ENCODE results near the gene TRIP12. TPM values are rescaled to one million over a fixed set of nuclear protein-coding genes. Genes with fewer than 3 reads are reported as not detected.

The TRIP12 gene
- total and polyA plus RNA-seq, 4 experiments from 2014 or later: 14.5 to 224 (median 135) TPM

DNA sequence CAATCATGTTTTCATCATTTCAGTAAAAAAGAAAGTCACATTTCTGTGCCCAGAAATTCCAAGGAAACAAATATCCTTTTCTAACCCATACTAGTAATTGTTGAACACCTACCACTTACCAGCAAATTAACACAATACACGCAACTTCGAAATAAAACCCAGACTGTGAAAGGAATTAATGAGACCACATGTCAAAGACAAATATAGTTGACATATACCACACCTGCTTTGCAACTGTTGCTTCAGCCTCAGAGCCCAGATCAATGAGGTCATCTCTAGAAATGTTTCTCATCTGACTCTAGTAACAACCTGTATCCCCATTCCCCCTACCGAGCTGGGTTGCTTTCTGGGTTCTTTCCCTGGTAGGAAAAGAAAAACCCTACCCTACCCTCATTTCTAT lies 52.6 kb downstream of the TRIP12 start:
- no peaks in the 10 kb centered on the region for H3K36me3 ChIP-seq (ENCODE audit: insufficient read depth, low read length)
- CTCF ChIA-PET (ENCODE audit: partially characterized antibody): no interaction called here
- peaks cover 43 to 45% of the 10 kb centered on the region in 2 donors for H3K36me3 Mint-ChIP-seq

DNA sequence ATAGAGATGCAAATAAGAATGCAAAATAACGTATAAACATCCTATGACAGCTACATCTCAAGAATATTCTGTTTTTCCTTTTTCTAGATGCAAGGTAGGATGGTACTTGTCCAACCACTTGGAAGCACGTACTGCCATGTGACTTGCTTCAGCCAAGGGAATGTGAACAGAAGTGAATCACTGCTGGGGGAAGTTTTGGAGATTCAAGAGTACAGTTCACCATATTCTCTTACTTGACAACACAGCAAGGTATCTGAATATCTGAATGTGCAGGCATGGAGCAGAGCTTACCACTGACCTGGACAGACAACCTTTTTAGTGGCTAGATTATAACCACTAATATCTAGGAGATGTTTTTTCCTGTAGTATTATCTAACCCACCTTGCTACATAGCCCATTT lies 53.0 kb downstream of the TRIP12 start:
- intact Hi-C loops (cut with micrococcal nuclease): no loop called here
- no peak for DNase-seq

More for the DNA sequence above, 52.6 kb downstream of the TRIP12 start:
- Histone ChIP-seq H3K9me3 (ENCODE audit: control insufficient read depth in 1 of 2, low read length in 2 of 2) (no peaks in the 10 kb centered on the region), H3K4me1 (ENCODE audit: insufficient read depth, low read length) (peaks cover 58% of the 10 kb centered on the region), H3K27ac (ENCODE audit: low read depth, low read length) (no peak overlapping the region), H3K4me3 (ENCODE audit: low read length in 2 of 2) (no peak overlapping the region), H3K27me3 (ENCODE audit: insufficient read depth, low read length) (no peaks in the 10 kb centered on the region)
- Mint-ChIP-seq H3K4me1 (peaks cover 46 to 73% (median 57%) of the 10 kb centered on the region in 4 donors), H3K27ac (peak overlapping the region in 4 of 7 donors; percentile 10 to 60 (median 12)), H3K4me3 (peak overlapping the region in 1 of 8 donors; percentile 0), H3K9me3 (no peaks in the 10 kb centered on the region), H3K27me3 (no peaks in the 10 kb centered on the region)
- no peak for DNase-seq
- POLR2A ChIA-PET (ENCODE audit: partially characterized antibody): interaction anchor here (1.5 kb wide), 1 partner anchor 15 kb away, joined by 3 read pairs; no protein-coding TSS in a partner anchor
- intact Hi-C loops (cut with micrococcal nuclease): no loop called here

GRCh38 chr2:229865033-229865432 lies 56.8 kb downstream of the TRIP12 start:
- ChIA-PET POLR2A (ENCODE audit: partially characterized antibody) (interaction anchor here (1.0 to 1.7 kb wide), 2 partner anchors 8 to 56 kb away, joined by 4 to 11 read pairs; partner anchors contain the start of genes FBXO36 and TRIP12), CTCF (ENCODE audit: partially characterized antibody) (interaction anchor here (0.8 to 3.9 kb wide), 5 partner anchors 9 to 64 kb away, joined by 3 to 13 read pairs (median 7); no protein-coding TSS in a partner anchor)
- H3K4me3 Mint-ChIP-seq: no peak overlapping the region
- Histone ChIP-seq H3K4me3 (ENCODE audit: low read length in 2 of 2) (no peak overlapping the region), H3K36me3 (ENCODE audit: insufficient read depth, low read length) (no peaks in the 10 kb centered on the region), H3K27ac (ENCODE audit: low read depth, low read length) (no peak overlapping the region), H3K4me1 (ENCODE audit: insufficient read depth, low read length) (peaks cover 42% of the 10 kb centered on the region), H3K27me3 (ENCODE audit: insufficient read depth, low read length) (no peaks in the 10 kb centered on the region), H3K9me3 (ENCODE audit: control insufficient read depth in 1 of 2, low read length in 2 of 2) (no peaks in the 10 kb centered on the region)
- peak overlapping the region in 4 of 7 donors; percentile 18 to 61 (median 28) for H3K27ac Mint-ChIP-seq
- H3K36me3 Mint-ChIP-seq: peaks cover 23 to 29% of the 10 kb centered on the region in 2 donors
- DNase-seq: no peak
- H3K27me3 Mint-ChIP-seq: no peaks in the 10 kb centered on the region
- peaks cover 41 to 66% (median 51%) of the 10 kb centered on the region in 4 donors for H3K4me1 Mint-ChIP-seq
- H3K9me3 Mint-ChIP-seq: no peaks in the 10 kb centered on the region
- intact Hi-C loops (cut with micrococcal nuclease): no loop called here

More for the DNA sequence above, 53.0 kb downstream of the TRIP12 start:
- Mint-ChIP-seq H3K4me1 (peaks cover 48 to 72% (median 56%) of the 10 kb centered on the region in 4 donors), H3K27me3 (no peaks in the 10 kb centered on the region), H3K36me3 (peaks cover 42 to 45% of the 10 kb centered on the region in 2 donors), H3K4me3 (no peak overlapping the region), H3K27ac (peak overlapping the region in 4 of 7 donors; percentile 10 to 85 (median 67)), H3K9me3 (no peaks in the 10 kb centered on the region)
- Histone ChIP-seq H3K36me3 (ENCODE audit: insufficient read depth, low read length) (no peaks in the 10 kb centered on the region), H3K4me1 (ENCODE audit: insufficient read depth, low read length) (peaks cover 55% of the 10 kb centered on the region), H3K27ac (ENCODE audit: low read depth, low read length) (no peak overlapping the region), H3K4me3 (ENCODE audit: low read length in 2 of 2) (no peak overlapping the region), H3K27me3 (ENCODE audit: insufficient read depth, low read length) (no peaks in the 10 kb centered on the region), H3K9me3 (ENCODE audit: control insufficient read depth in 1 of 2, low read length in 2 of 2) (no peaks in the 10 kb centered on the region)
- ChIA-PET POLR2A (ENCODE audit: partially characterized antibody) (interaction anchor here (1.5 kb wide), 1 partner anchor 14 kb away, joined by 3 read pairs; no protein-coding TSS in a partner anchor), CTCF (ENCODE audit: partially characterized antibody) (interaction anchor here (1.3 kb wide), 1 partner anchor 67 kb away, joined by 3 read pairs; no protein-coding TSS in a partner anchor)

GRCh38 chr2:229861431-229861830 lies 60.4 kb downstream of the TRIP12 start:
- H3K4me3 Mint-ChIP-seq: no peak overlapping the region
- peaks cover 0 to 1% (median 0%) of the 10 kb centered on the region in 8 donors for H3K9me3 Mint-ChIP-seq
- Histone ChIP-seq H3K4me1 (ENCODE audit: insufficient read depth, low read length) (peaks cover 14% of the 10 kb centered on the region), H3K27me3 (ENCODE audit: insufficient read depth, low read length) (no peaks in the 10 kb centered on the region), H3K27ac (ENCODE audit: low read depth, low read length) (no peak overlapping the region), H3K9me3 (ENCODE audit: control insufficient read depth in 1 of 2, low read length in 2 of 2) (no peaks in the 10 kb centered on the region), H3K4me3 (ENCODE audit: low read length in 2 of 2) (no peak overlapping the region), H3K36me3 (ENCODE audit: insufficient read depth, low read length) (peaks cover 9% of the 10 kb centered on the region)
- no peaks in the 10 kb centered on the region for H3K27me3 Mint-ChIP-seq
- H3K4me1 Mint-ChIP-seq: peaks cover 25 to 56% (median 41%) of the 10 kb centered on the region in 4 donors
- CTCF ChIA-PET (ENCODE audit: partially characterized antibody): no interaction called here
- peaks cover 28 to 41% of the 10 kb centered on the region in 2 donors for H3K36me3 Mint-ChIP-seq
- peak overlapping the region in 5 of 7 donors; percentile 8 to 52 (median 35) for H3K27ac Mint-ChIP-seq
- DNase-seq: no peak
- POLR2A ChIA-PET (ENCODE audit: partially characterized antibody): interaction anchor here (0.7 kb wide), 1 partner anchor 9 kb away, joined by 3 read pairs; no protein-coding TSS in a partner anchor
- intact Hi-C loops (cut with micrococcal nuclease): no loop called here

DNA sequence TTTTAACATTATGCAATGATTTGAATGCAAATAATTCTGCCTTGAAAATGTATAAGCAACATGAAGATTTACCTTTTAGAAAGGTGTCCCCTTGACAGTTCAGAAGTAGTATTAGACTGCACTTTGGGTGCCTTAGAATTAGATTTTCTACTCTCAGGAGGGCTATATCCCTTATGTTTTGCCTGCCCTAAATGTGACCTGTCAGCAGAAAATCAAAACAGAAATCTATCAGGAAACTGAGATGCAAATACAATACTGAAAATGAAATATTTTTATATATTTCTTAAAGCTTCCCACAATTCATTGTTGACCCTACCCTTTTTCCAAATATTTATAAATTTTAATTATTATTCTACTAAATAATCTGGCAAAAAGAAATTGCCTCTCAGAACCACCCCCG lies 61.5 kb downstream of the TRIP12 start:
- H3K36me3 ChIP-seq (ENCODE audit: insufficient read depth, low read length): peaks cover 9% of the 10 kb centered on the region
- no peaks in the 10 kb centered on the region for H3K27me3 Mint-ChIP-seq
- peaks cover 17% of the 10 kb centered on the region for H3K4me1 ChIP-seq (ENCODE audit: insufficient read depth, low read length)
- intact Hi-C loops (cut with micrococcal nuclease): no loop called here
- no peaks in the 10 kb centered on the region for H3K9me3 ChIP-seq (ENCODE audit: control insufficient read depth in 1 of 2, low read length in 2 of 2)
- no peak overlapping the region for H3K27ac ChIP-seq (ENCODE audit: low read depth, low read length)
- H3K4me1 Mint-ChIP-seq: peaks cover 27 to 57% (median 44%) of the 10 kb centered on the region in 4 donors
- peaks cover 37 to 46% of the 10 kb centered on the region in 2 donors for H3K36me3 Mint-ChIP-seq
- H3K27me3 ChIP-seq (ENCODE audit: insufficient read depth, low read length): no peaks in the 10 kb centered on the region
- peaks cover 0 to 1% (median 0%) of the 10 kb centered on the region in 8 donors for H3K9me3 Mint-ChIP-seq
- CTCF ChIA-PET (ENCODE audit: partially characterized antibody): interaction anchor here (0.6 kb wide), 1 partner anchor 60 kb away, joined by 3 read pairs; no protein-coding TSS in a partner anchor
- POLR2A ChIA-PET (ENCODE audit: partially characterized antibody): interaction anchor here (0.5 kb wide), 1 partner anchor 952 kb away, joined by 3 read pairs; no protein-coding TSS in a partner anchor
- no peak overlapping the region for H3K4me3 Mint-ChIP-seq
- H3K4me3 ChIP-seq (ENCODE audit: low read length in 2 of 2): no peak overlapping the region
- DNase-seq: no peak
- H3K27ac Mint-ChIP-seq: peak overlapping the region in 1 of 7 donors; percentile 50

GRCh38 chr2:229858351-229858750 lies 63.5 kb downstream of the TRIP12 start:
- Mint-ChIP-seq H3K4me1 (peaks cover 25 to 55% (median 44%) of the 10 kb centered on the region in 4 donors), H3K27ac (peak overlapping the region in 2 of 7 donors; percentile 15 to 57), H3K4me3 (no peak overlapping the region), H3K36me3 (peaks cover 40 to 43% of the 10 kb centered on the region in 2 donors), H3K9me3 (peaks cover 0 to 1% (median 0%) of the 10 kb centered on the region in 8 donors), H3K27me3 (no peaks in the 10 kb centered on the region)
- no peak overlapping the region for H3K4me3 ChIP-seq (ENCODE audit: low read length in 2 of 2)
- DNase-seq: no peak
- H3K9me3 ChIP-seq (ENCODE audit: control insufficient read depth in 1 of 2, low read length in 2 of 2): no peaks in the 10 kb centered on the region
- intact Hi-C loops (cut with micrococcal nuclease): no loop called here
- ChIA-PET POLR2A (ENCODE audit: partially characterized antibody) (no interaction called here), CTCF (ENCODE audit: partially characterized antibody) (no interaction called here)
- H3K4me1 ChIP-seq (ENCODE audit: insufficient read depth, low read length): peaks cover 12% of the 10 kb centered on the region
- H3K36me3 ChIP-seq (ENCODE audit: insufficient read depth, low read length): peaks cover 9% of the 10 kb centered on the region
- no peak overlapping the region for H3K27ac ChIP-seq (ENCODE audit: low read depth, low read length)
- H3K27me3 ChIP-seq (ENCODE audit: insufficient read depth, low read length): no peaks in the 10 kb centered on the region

- no peaks in the 10 kb centered on the region for H3K9me3 ChIP-seq (ENCODE audit: control insufficient read depth in 1 of 2, low read length in 2 of 2)
- no peak overlapping the region for H3K27ac ChIP-seq (ENCODE audit: low read depth, low read length)
- ChIA-PET CTCF (ENCODE audit: partially characterized antibody) (interaction anchor here (1.3 to 1.6 kb wide), 2 partner anchors 26 to 54 kb away, joined by 3 to 5 read pairs; no protein-coding TSS in a partner anchor), POLR2A (ENCODE audit: partially characterized antibody) (interaction anchor here (0.7 kb wide), 1 partner anchor 22 kb away, joined by 3 read pairs; no protein-coding TSS in a partner anchor)
- Mint-ChIP-seq H3K4me3 (no peak overlapping the region), H3K9me3 (peaks cover 0 to 1% (median 0%) of the 10 kb centered on the region in 8 donors), H3K36me3 (peaks cover 40 to 43% of the 10 kb centered on the region in 2 donors), H3K27me3 (no peaks in the 10 kb centered on the region), H3K4me1 (peaks cover 29 to 59% (median 47%) of the 10 kb centered on the region in 4 donors), H3K27ac (peak overlapping the region; percentile 1 to 86 (median 58))
- H3K36me3 ChIP-seq (ENCODE audit: insufficient read depth, low read length): peaks cover 9% of the 10 kb centered on the region
- H3K4me1 ChIP-seq (ENCODE audit: insufficient read depth, low read length): peaks cover 18% of the 10 kb centered on the region
- no peak for DNase-seq
- H3K4me3 ChIP-seq (ENCODE audit: low read length in 2 of 2): no peak overlapping the region
- H3K27me3 ChIP-seq (ENCODE audit: insufficient read depth, low read length): no peaks in the 10 kb centered on the region
- intact Hi-C loops (cut with micrococcal nuclease): no loop called here
Measured at GRCh38 chr2:229857634-229858033, 64.2 kb downstream of the TRIP12 start.

Measured in CD4-positive, alpha-beta memory T cell (primary cell).